HEK293 (cell line): ENCODE measurements around the gene ABTB2.

Source experiments
- ZNF266 ChIP-seq: fragments of 450-650 bp; formaldehyde crosslinking; IDR thresholded peaks from 2 replicates; pipeline ENCODE4 v1.5.1; 2016; ENCODE audit warnings: missing biosample characterization, missing genetic modification characterization, low read depth
- TF ChIP-seq, protein P1 (sequence below): fragments of 450-650 bp; formaldehyde crosslinking; IDR thresholded peaks from 2 replicates; pipeline ENCODE4 v1.5.1; 2016; ENCODE audit warnings: missing biosample characterization, missing genetic modification characterization

DNA sequence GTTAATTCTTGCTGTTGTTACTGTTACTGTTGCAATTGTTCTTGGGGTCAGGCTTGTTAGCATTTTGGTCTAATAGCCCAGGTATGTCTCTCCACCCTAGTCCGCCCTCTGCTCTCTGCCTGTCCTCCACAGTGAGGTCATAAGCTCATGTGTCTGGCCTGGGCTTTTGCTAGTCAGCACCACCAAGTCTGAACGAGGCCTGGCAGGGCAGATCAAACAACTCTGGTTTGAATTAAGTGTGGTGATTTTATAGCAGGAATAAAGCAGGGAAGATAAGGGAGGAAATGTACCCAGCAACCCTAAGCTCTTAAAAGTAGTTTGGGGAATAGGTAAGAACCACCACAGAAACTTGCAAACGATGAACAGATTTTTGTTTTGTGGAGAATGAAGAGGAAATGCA lies 98.7 kb downstream of the ABTB2 start:
- TF ChIP-seq, protein P1, sequence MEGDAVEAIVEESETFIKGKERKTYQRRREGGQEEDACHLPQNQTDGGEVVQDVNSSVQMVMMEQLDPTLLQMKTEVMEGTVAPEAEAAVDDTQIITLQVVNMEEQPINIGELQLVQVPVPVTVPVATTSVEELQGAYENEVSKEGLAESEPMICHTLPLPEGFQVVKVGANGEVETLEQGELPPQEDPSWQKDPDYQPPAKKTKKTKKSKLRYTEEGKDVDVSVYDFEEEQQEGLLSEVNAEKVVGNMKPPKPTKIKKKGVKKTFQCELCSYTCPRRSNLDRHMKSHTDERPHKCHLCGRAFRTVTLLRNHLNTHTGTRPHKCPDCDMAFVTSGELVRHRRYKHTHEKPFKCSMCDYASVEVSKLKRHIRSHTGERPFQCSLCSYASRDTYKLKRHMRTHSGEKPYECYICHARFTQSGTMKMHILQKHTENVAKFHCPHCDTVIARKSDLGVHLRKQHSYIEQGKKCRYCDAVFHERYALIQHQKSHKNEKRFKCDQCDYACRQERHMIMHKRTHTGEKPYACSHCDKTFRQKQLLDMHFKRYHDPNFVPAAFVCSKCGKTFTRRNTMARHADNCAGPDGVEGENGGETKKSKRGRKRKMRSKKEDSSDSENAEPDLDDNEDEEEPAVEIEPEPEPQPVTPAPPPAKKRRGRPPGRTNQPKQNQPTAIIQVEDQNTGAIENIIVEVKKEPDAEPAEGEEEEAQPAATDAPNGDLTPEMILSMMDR (tag by site-specific recombination), result no peak
- no peak for TF ChIP-seq ZNF266 (tag by site-specific recombination)
